GM13977 (cell line): Measurements from ENCODE around the gene CCNT2.
"Not testable (repeated sequence)": the region's sequence is repeated elsewhere in the genome, so short reads cannot be mapped to it uniquely, and the experiment has no call there.

ENCODE experiments used
- DNase-seq: peaks from one replicate; pipeline ENCODE4 v3.0.0; 2012; ENCODE audit warnings: low spot score
- in situ Hi-C: fragments of 300-500 bp; cut with MboI; formaldehyde crosslinking; loops from one replicate; pipeline ENCODE4 v1.12.0; 2022; ENCODE audit warnings: low sequenced_read_pairs, low pct_unique_long_range_greater_than_20kb, mixed read lengths, inconsistent platforms; ENCODE audit not compliant: unreplicated experiment
- TF ChIP-seq, protein P1 (sequence below): IDR thresholded peaks from 2 replicates; pipeline ENCODE4 v1.5.1; 2012; ENCODE audit warnings: mild to moderate bottlenecking, control low read depth; ENCODE audit not compliant: insufficient read depth; ENCODE audit errors: extremely low read depth, missing control alignments

CCNT2 gene

GRCh38 chr2:134884435-134884834 is 34.2 kb upstream of the CCNT2 start:
- no peak for DNase-seq
- in situ Hi-C loops, result no loop called here
- TF ChIP-seq, protein P1, sequence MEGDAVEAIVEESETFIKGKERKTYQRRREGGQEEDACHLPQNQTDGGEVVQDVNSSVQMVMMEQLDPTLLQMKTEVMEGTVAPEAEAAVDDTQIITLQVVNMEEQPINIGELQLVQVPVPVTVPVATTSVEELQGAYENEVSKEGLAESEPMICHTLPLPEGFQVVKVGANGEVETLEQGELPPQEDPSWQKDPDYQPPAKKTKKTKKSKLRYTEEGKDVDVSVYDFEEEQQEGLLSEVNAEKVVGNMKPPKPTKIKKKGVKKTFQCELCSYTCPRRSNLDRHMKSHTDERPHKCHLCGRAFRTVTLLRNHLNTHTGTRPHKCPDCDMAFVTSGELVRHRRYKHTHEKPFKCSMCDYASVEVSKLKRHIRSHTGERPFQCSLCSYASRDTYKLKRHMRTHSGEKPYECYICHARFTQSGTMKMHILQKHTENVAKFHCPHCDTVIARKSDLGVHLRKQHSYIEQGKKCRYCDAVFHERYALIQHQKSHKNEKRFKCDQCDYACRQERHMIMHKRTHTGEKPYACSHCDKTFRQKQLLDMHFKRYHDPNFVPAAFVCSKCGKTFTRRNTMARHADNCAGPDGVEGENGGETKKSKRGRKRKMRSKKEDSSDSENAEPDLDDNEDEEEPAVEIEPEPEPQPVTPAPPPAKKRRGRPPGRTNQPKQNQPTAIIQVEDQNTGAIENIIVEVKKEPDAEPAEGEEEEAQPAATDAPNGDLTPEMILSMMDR, result no peak

DNA sequence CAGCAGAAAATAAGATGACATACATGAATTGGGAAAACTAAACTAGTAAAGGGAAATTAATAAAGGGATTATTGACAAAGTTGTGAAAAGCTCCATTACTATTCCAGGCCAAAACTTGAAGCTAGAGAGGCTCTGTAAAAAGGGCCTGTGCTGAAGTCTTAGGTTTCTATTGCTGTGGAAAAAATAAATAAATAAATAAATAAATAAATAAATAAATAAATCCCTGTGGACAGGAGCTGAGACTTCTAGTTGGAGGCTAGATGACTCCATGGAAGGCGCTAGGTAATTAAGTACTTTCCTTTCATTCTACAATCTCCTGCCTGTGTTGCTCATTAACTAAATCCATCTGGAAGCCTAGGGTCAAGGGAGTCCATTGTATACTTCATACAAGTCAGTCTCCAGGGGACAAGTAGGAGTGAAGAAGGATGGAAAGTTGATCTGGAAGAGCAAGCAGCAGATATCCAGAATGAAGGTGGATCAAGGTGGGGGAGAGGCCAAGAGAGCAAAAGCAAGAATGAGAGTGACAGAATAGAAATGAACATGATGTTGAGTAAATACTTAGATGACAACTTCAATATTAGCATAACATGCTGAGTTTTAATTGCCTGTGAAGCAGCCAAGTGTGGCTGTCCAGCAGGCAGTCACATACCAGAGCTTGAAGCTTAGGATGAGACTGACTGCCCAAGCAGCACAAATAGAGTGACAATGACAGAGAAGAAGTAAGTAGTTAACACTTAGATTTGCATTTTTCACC is 26.2 kb upstream of the CCNT2 start:
- TF ChIP-seq, protein P1, result no peak
- DNase-seq, result no peak
- in situ Hi-C loops, result loop anchor here (10.0 kb wide), 1 partner anchor 418 kb away; no protein-coding TSS in a partner anchor

DNA sequence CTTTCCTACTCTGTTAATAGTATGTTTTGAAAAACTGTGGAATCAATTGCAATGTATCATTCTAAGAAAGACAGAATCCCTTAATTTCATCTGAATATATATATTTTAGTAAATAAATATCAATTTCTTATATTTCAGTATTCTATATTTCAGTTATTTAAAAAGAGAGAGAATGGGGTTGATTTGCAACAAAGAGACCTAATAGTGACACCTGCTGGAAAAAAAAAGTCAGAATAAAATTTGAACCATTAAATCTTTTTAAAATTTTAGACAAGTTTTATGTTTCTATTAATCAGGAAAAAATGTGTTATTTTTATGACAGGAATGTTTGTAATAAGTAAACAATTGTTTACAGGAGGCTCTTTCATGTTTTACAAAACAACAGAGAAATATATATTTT is 20.7 kb upstream of the CCNT2 start:
- TF ChIP-seq, protein P1, result peak; percentile 30
- in situ Hi-C loops, result loop anchor here (10.0 kb wide), 1 partner anchor 423 kb away; no protein-coding TSS in a partner anchor
- no peak for DNase-seq

GRCh38 chr2:134899204-134899603 is 19.4 kb upstream of the CCNT2 start:
- in situ Hi-C loops, result loop anchor here (10.0 kb wide), 1 partner anchor 424 kb away; no protein-coding TSS in a partner anchor
- no peak for DNase-seq
- TF ChIP-seq, protein P1, result no peak

DNA sequence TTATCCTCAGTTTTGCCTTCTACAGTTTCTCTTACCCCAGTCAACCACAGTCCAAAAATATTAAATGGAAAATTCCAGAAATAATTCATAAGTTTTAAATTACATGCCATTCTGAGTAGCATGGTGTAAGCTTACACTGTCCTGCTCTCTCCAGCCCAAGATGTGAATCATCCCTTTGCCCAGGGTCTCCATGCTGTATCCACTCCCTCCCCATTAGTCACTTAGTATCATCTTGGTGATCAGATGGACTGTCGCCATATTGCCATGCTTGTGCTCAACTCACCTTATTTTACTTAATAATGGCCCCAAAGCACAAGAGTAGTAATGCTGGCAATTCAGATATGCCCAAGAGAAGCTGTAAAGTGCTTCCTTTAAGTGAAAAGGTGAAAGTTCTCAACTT is 18.5 kb upstream of the CCNT2 start:
- DNase-seq, result no peak
- TF ChIP-seq, protein P1, result no peak
- in situ Hi-C loops, result no loop called here

DNA sequence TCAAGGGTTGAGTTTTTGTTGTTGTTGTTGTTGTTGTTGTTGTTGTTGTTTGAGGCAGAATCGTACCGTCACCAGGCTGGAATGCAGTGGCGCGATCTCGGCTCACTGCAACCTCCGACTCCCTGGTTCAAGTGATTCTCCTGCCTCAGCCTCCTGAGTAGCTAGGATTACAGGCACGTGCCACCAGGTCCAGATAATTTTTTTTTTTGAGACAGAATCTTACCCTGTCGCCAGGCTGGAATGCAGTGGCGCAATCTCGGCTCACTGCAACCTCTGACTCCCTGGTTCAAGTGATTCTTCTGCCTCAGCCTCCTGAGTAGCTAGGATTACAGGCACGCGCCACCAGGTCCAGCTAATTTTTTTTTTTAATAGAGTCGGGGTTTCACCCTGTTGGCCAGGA is 14.9 kb upstream of the CCNT2 start:
- in situ Hi-C loops, DNase-seq: not testable (repeated sequence)

DNA sequence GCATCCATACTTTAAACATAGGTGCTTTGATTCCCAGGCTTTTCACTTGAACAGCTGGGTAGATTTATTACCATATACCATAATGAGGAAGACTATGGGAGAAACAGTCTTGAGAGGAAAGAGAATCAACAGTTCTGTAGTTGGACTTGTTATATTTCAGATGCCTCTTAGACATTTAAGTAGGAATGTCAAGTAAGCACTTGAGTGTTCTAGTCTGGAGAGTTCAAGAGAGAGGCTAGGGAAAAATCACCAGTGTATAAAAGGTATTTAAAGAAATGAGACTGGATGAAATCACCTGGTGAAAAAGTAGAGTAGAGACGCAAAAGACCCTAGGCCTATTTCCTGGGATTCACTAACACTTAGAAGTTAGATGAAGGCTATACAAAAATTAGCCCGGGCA is 13.5 kb upstream of the CCNT2 start:
- in situ Hi-C loops, result no loop called here
- TF ChIP-seq, protein P1, result no peak
- no peak for DNase-seq
